ENCODE data around the gene IFITM10.

Gene IFITM10

DNA sequence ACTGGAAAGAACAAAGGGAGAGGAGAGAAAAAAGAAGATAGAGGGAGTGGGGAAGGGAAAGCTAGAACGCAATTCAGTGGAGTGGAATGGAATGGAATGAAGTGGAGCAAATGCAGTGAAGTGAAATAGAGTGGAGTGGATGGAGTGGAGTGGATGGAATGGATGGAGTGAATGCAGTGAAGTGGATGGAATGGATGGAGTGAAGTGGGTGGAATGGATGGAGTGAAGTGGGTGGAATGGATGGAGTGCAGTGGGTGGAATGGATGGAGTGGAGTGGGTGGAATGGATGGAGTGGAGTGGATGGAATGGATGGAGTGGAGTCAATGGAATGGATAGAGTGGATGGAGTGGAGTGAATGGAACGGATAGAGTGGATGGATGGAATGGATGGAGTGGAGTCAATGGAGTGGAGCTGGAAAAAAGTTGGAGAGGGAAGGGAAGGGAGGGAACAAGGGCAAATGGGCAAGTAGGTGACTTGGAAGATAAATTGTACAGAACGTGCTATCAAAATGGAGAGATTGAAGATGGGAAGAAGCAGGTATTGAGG is 13.9 kb downstream of the IFITM10 start:
- no peak for DNase-seq

DNA sequence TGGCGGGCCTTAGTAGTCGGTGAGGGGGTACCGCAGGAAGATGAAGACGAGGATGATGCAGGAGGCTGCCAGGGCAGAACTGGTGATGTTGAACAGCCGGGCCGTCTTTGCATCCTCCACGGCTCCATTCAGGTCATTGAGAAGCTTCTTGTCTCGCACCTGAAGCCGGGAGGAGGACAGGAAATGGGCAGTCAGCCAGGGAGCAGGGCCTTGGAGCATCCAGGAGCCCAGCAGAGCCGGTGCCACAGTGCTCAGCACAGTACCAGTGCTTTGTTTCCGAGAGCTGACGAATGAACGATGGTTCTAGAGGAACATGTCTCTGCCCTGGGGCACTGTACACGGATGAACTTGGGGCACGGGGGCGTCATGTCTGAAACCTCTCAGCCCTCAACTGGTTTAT is 15.1 kb downstream of the IFITM10 start:
- DNase-seq = no peak

DNA sequence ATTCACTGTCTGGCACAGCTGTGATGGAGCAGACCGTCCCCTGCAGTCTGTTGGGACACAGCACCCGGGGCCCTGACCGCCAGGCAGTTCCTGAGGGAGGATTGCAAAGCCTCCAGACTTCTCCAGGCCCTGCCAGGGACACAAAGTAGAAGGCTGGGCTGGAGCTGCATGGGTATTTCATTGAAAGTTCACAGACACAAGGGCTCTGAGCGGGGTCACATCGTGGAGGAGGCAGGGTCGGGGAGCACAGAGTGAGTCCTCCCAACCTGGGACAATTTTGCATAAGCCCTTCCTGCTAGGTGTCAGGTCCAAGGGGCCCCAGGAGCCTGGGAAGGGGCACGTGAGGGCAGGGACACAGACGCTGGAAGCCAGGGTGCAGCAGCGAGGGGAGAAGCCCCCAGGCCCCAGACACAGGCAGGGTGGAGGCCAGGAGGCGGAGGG is 15.7 kb downstream of the IFITM10 start:
- no peak for DNase-seq

DNA sequence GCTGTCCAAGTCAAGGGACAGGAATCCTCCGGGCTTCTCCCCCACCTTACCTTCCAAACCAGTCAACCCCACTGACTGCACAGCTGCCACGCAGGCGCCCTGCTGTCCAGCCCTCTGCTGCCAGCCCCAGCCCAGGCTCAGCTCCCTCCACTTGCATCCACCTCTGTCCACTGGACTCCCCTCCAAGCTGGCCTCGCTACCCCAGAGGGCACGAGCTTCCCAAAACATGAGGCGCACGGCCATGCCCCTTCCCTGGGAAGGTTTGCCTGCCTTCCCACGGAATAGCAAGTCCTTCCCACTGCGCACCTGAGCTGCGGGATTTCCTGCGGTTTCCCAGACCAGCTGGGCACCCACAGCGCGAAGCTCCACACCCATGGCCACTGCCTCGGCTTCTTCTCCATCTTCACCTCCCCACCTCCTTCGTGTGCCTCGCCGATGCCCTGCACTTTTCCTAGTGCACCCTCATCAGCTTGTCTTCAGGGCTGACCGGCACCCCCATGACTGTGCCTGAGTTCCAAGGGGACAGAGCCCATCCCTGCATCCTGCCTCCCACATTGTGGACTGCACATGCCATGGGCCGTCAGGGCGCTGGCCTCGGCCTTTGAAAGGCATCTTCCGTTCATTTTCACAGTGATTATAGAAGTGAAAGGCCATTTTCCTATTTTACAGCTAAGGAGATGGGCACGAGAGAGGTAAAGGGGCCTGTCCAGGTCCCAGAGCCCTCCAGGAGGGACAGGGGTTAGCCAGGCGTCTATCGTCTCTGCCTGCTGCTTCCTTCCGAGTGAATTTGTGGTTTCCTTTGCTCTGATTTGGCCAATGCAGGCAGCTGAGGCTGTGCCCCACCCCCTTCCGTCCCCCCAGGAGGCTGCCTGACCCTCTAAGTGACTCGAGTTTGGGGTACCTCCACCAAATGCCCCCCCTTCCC is 16.4 kb downstream of the IFITM10 start:
- DNase-seq = no peak

DNA sequence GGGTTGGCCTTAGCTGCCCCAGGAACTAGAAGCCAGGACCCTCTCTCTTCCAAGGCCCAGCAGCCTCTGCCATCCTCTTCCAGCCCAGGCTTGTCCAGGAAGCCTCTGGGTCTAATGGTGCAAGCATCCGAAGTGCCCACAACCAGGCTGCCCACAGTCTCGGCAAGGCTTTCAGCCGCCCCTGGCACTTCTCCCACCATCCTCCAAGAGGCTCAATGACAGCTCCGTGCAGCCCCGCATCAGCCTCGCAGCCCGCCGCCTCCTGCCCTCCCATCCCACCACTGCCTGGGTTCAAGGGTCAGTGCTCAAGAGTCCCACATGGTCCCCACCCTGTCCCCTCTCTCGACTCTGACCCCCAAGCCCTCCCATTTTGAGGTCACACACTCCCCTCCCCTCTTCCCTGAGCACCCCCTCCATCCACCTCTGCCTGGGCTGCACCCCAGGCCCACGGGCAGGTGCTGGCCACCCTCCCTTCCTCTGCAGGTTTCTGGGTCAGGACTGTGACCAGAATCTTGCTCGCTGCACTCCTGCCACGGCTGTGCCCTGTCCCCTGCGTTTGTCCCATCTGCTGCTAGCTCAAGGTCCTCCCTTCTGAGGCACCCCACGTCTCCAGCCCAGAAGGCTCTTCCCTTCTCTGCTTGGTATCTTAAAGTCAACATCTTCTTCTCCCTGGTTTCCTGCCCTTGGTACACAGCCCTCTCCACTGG is 17.2 kb downstream of the IFITM10 start:
- no peak for DNase-seq

DNA sequence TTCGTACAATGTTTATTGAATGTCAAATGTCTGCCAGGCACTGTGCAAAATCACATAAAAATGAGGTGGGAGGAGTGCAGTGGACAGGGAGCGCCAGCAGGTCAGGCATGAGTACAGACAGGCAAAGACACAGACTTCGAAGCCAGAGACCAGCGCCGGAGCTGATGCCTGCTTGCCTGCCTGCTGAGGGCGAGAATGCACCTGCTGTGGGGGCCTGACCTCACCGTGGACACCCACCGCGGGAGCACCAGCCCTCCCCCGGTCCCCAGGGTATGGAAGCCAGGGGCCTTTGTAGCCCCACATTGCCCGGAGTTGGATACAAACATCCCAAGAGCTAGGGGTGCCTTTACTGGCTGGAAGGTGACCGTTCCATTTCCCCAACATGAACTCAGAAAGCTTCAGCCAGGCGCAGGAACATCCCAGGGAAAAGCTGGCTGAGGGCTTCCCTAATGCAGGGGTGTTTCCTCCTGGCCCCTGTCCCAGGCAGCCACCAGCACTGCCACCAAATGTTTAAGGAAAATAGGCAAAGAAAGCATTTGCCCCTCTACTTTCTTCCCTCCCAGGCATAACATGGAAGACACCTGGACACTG is 17.9 kb downstream of the IFITM10 start:
- DNase-seq = no peak

DNA sequence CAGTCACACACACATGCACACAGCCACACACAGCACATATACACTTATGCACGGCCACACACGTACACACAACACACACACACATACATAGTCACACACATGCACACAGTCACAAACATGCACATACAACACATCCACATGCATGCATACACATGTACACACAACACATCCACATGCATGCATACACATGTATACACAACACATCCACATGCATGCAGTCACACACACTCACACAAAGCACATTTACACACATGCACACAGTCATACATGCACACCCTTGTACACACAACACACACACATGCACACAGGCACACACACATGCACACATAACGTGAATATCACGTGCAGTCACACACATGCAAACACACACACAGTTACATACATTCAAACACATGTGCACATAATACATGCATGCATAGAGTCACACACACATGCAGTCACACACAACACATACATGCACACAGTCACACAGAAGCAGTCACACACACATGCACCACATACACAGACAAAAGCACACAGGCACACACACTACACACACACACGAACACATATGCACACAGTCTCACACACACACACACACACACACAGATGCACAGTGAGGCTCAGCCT is 18.8 kb downstream of the IFITM10 start:
- DNase-seq = no peak

DNA sequence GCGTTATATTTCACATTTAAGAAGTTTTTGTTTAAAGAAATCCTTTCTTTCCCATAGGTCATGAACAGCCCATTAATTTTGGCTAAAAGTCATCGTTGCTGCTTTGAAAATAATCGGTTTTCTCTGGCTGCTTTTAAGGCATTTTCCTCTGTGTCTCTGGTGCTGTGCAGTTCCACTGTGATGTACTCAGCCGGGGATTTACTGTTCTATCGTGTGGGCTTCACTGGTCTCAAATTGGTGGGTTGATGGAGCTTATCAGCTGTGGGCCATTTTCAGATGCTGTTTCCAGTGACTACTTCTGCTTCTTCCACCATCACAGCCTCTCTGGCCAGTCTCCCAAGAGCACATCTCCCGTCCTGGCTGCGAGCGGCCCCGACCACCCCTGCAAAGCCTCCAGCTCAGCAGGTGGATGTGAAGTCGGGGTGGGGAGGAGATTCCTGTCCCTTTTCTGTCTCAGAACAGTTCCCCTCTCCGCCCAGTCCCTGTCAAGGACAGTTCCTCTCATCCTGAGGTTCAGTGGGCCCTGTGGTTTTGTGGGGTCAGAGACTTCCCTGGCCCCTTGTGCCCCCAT is 20.3 kb downstream of the IFITM10 start:
- DNase-seq = no peak

DNA sequence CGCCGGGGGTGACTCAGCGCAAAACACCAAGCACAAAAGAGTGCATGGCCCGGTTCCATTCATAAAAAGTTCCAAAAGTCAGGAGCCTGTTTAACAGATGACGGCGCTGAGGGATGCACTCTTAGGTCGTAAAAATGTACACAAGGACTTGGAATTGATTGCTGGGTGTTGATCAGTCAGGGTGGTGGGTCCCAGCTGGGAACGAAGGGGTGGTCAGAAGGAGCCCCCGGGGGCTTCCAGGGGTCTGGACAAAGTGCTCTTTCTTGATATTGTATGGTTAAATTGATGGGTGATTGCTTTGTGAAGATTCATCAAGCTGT is 20.7 kb downstream of the IFITM10 start:
- no peak for DNase-seq

DNA sequence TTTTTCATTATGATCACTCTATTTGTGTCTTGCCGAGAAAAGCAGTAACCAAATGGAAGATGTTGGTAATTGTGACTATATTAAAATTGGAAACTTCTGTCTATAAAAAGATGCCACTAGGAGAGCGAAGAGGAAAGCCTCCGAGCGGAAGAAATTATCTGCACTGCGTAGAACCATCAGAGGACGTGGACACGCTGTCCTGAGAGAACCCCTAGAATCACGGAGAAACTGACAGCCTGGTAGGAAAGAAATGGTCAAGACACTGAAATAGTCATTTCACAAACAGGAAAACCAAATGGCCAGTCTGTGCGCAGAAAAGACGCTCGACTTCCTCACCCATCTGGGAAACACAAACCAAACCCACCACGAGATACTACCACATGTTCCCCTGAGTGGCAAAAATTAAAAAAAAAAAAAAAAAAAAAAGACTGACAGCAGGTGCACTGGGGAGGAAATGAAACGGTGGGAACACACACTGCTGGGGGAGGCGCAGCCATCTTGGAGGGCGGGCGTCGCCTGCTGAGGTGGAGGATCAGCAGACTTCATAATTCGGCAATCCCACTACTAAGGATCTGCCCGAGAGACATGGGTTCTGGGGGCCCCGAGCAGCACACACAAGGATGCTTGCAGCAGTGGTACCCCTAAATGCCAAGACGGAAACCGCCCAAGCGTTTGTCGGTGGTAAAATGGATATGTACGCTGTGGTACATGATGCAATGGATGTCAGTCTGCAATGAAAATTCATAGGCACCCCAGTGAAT is 21.3 kb downstream of the IFITM10 start:
- DNase-seq = peak; percentile 17 to 18

DNA sequence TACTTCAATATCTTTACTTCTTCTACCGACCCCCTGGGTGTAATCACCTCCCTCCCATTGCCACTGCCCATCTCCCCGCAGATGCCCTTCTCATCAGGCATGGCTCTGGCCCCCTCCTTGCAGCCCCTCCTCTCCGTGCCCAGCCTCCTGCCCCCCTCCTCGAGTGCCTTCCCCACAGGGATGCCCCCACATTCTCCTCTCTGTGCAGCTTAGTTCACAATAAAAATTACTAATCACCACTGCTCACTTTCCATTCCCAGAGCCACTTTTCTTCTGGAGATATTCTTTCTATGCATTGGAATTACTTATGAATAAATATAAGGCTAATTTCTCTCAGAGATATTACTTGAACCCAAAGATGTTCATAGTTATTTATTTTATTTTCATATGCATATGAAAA is 22.1 kb downstream of the IFITM10 start:
- DNase-seq = no peak

DNA sequence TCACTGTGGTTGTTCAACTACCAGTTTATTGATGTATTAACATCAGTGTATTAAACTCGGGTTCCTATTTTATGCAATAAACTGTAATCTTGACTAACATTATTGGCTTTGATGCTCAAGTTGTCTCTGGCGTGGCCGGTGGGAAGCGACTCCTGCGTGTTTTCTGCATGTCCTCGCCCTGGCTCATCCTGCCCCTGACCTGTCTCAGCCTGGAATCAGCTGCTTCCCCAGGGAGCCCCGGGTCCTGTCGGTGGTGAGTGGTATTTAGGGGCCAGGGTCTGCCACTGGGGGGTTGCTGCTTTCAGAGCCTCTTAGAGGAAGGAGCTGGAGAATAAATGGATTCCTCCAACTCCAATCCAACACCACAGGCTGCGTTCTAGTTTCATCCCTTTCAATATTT is 22.5 kb downstream of the IFITM10 start:
- no peak for DNase-seq

DNA sequence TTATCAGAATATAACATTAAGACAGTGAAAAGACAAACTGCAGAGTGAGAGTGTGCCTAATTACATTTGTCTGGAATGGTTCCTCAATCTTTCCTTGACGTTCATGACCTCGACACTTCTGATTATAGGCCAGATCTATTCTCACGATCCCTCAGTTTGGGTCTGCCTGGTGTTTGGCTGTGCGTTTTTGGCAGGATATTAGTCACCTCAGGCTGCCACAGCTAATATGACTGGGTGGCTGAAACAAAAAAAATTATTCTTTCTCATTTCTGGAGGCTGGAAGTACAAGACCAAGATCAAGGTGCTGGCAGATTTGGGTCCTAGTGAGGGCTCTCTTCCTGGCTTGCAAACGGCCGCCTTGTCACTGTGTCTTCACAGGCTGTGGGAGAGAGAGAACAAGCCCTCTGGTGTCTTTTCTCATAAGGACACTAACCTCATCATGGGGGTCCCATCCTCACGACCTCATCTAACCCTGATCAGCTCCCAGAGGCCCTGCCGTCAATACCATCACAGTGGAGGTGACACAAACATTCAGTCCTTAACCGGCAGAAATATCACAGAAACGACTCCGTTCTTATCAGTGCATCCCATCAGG is 23.2 kb downstream of the IFITM10 start:
- no peak for DNase-seq

DNA sequence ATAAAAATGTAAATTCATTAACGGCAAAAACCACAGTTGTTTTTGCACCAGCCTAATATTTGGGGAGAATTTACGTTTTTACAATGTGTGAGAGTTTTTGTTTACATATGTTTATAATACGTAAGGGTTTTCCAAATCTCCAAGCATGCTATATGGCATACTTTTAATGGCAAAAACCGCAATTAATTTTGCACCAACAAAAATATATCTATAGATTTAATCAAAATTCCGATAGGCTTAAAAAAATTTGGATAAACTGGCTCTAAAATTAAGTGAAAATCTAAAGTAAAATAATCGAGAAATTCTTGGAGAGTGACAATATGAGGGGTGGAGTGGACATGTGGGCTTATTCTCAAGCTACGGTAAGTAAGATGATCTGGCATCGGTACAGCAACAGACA is 30.6 kb downstream of the IFITM10 start:
- no peak for DNase-seq

DNA sequence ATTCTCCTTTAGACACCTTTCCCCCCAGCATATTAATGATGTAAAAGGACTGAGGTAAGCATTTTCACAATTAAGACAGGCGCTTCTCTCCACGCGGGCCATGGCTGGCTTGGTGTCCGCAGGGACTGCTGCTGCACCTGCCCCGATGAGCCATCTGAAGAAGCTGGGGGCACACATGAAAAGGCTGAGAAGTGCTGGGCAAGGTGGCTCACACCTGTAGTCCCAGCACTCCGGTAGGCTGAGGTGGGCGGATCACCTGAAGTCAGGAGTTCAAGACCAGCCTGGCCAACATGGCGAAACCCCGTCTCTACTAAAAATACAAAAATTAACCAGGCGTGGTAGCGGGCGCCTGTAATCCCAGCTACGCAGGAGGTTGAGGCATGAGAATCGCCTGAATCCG is 32.1 kb downstream of the IFITM10 start:
- no peak for DNase-seq

DNA sequence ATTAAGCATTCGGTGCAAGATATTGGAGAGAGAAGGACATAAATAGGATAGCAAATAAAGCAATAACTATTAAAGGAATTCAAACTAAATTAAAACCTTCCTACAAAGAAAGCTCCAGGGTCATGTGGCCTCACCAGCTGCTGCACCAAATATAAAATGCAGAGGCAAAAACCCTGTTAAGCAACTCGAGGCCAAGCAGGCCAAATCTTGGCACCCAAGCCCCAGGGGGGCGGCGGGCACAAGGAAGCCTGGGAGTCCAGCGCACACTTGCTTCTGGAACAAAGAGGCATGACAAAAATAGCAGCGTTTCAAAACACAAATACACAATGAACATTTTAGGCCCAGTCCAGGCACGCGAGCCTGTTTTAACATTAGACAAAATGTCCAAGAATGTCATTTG is 32.6 kb downstream of the IFITM10 start:
- no peak for DNase-seq

DNA sequence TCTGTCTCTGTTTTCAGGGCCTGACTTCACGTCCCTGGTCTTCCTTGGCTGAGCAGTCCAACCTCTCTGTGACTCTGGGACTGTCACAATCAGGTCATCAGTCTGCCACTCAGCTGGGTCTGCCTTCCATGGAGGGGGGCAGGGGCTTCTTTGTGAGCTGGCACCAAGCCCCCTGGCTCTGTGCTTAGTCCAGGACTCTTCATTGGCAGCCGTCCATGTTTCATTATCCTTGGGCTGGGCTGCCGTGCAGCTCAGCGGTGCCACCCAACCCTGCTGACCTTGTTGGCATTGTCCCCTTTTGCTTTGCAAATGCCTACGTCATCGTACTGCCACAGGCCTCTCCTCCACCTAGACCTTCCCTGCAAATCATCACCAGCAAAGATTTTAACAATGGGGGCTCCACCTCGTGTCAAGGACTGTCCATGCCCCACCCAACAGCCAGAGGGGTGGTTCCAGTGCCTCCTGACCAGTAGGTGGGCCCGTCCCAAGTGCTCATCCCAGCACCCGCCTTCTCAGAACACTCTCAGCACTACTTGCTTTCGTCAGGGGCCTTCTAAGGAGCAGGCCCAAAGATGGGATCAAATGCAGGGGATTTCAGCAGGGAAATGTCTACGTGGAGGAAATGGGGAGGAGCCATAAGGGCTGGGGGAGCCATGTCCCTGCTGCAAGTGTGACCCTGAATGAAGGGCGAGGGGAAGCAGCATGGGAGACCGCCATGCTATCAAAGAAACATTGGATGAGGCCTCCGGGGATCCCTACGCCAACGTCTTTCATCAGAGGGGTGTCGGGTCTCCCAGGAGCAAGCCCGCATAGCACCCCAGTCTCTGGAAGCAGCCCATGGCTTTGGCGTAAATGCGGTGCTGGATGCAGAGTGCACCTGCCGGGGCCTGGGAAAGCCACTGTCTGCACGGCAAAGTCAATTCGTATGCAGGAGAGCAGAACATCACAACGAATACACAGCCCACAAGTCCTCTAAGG is 35.2 kb downstream of the IFITM10 start:
- DNase-seq = no peak

DNA sequence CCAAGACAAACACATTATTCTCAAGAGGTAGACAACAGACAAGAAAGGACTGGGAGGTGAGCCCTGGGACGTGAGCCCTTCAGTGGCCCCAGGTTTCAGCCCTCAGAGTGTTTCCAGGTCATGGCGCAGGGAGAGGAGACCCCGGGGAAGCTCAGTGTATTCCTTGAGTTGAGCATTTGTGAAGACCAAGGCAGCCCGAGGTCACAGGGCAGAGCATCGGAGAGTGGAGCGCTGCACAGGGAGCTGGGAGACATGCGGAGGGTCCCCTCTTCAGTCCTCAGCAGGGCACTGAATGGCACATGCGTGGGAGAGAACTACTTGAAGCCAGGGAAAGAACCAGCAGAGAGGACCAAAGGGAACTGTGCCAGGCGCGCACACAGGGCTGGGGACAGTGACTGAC is 41.7 kb downstream of the IFITM10 start:
- no peak for DNase-seq

DNA sequence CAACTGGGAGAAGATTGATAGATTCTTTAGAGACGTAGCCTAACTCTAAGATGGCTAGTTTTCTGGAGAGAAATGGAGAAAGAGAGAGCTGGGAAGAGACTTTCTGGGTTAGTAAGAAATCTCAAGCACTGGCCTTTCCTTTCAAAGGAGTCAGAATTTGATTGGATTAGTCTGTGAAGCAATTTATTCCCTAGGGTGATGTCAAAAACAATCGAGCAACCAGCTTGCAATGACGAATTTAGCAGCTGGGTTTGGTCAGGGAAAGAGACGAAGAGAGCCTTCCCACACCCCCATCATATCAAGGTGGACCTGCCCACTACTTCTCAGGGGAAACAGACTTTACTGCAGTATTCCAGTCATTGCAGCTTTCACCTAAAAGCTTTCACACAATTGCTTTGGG is 42.6 kb downstream of the IFITM10 start:
- no peak for DNase-seq

DNA sequence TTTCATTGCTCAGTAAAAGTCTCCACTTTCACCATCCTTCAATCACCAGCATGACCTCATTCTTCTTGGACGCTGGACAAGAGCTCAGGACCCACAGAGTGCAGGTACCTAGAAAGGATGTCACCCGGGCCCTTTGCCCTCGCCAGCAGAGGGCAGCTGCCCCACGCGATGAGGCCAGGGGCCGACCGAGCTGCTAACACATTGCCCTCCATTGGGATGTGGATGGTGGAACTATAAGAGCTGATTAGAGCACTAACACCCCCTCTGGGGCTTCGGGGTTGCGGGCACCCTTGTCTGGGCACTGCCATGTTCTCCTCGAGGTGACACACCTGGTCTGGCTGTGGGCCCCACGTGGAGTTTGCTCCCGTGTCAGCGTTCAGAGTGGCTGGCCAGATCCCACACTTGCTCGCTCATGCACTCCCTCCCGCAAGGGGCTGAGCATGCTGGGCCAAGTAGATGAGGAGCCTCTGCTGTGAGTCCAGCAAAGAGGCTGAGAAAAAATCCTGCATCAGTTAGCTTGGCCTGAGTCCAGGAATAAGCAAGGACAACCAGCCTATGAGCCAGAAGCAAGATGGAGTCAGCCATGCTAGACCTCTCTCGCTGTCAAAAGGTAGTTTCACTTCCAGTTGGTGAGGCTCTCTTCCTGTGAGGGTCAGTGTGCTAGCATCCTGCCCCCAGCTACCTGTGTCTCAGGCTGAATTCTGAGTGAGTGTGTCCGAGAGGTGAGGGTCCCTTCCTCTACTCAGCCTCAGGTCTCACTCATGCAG is 43.6 kb downstream of the IFITM10 start:
- DNase-seq = peak in 1 of 2 experiments; percentile 19
